ENCODE measurements around the gene GIT2.
A peak's percentile ranks its signal among the peaks of the same experiment; 100 is the strongest.
"Not testable (repeated sequence)": the region's sequence is repeated elsewhere in the genome, so short reads cannot be mapped to it uniquely, and the experiment has no call there.

Gene GIT2

GRCh38 chr12:109995686-109996482 is at the start of gene GIT2:
TSS of gene GIT2 (minus strand) at chr12:109996368. CDS start at chr12:109996224, 144 bp downstream.
- peak; percentile 98 for DNase-seq (ENCODE audit: low spot score)

- no peak for DNase-seq (ENCODE audit: low spot score)
These were observed 46.1 kb upstream of the GIT2 start for GRCh38 chr12:110042264-110042663.

- DNase-seq (ENCODE audit: low spot score), result no peak
These were observed 43.1 kb upstream of the GIT2 start for GRCh38 chr12:110039085-110039807.

- DNase-seq (ENCODE audit: low spot score), result no peak
These were observed 42.5 kb upstream of the GIT2 start for GRCh38 chr12:110038741-110039084.

GRCh38 chr12:110037315-110037714 is 41.1 kb upstream of the GIT2 start:
- DNase-seq (ENCODE audit: low spot score), result no peak

GRCh38 chr12:110035534-110036104 is 39.5 kb upstream of the GIT2 start:
- DNase-seq (ENCODE audit: low spot score), result no peak

GRCh38 chr12:110033888-110034287 is 37.7 kb upstream of the GIT2 start:
- DNase-seq (ENCODE audit: low spot score), result no peak

GRCh38 chr12:110029290-110029815 is 33.2 kb upstream of the GIT2 start:
- DNase-seq (ENCODE audit: low spot score), result no peak

GRCh38 chr12:110028323-110028722 is 32.2 kb upstream of the GIT2 start:
- DNase-seq (ENCODE audit: low spot score), result no peak

GRCh38 chr12:110024051-110024450 is 27.9 kb upstream of the GIT2 start:
- DNase-seq (ENCODE audit: low spot score), result no peak

GRCh38 chr12:110023059-110023980 is 27.2 kb upstream of the GIT2 start:
- no peak for DNase-seq (ENCODE audit: low spot score)

- no peak for DNase-seq (ENCODE audit: low spot score)
These were observed 24.8 kb upstream of the GIT2 start for GRCh38 chr12:110020956-110021355.

GRCh38 chr12:110015132-110015531 is 19.0 kb upstream of the GIT2 start:
- peak; percentile 53 for DNase-seq (ENCODE audit: low spot score)

GRCh38 chr12:110012659-110013058 is 16.5 kb upstream of the GIT2 start:
- no peak for DNase-seq (ENCODE audit: low spot score)

GRCh38 chr12:110012137-110012536 is 16.0 kb upstream of the GIT2 start:
- DNase-seq (ENCODE audit: low spot score), result peak; percentile 88

- peak; percentile 82 for DNase-seq (ENCODE audit: low spot score)
These were observed 14.9 kb upstream of the GIT2 start for GRCh38 chr12:110010853-110011723.

GRCh38 chr12:110008681-110009398 is 12.7 kb upstream of the GIT2 start:
- not testable (repeated sequence) for DNase-seq (ENCODE audit: low spot score)

- no peak for DNase-seq (ENCODE audit: low spot score)
These were observed 11.7 kb upstream of the GIT2 start for GRCh38 chr12:110007881-110008280.

- no peak for DNase-seq (ENCODE audit: low spot score)
These were observed 9.9 kb upstream of the GIT2 start for GRCh38 chr12:110006115-110006514.

- peak; percentile 53 for DNase-seq (ENCODE audit: low spot score)
These were observed 9.3 kb upstream of the GIT2 start for GRCh38 chr12:110005319-110005973.
